Stimulated activated CD8-positive, alpha-beta memory T cell treated with anti-CD3 and anti-CD28 coated beads, Interleukin-4, amount 100 ng/mL, for 24 hours (primary cell): ENCODE results near the gene SEC14L1.

Source experiments
- DNase-seq: peaks from one replicate; pipeline ENCODE4 v3.0.0-alpha.2; 2020; ENCODE audit warnings: low read depth

SEC14L1 gene

GRCh38 chr17:77266213-77266612 is 125.4 kb downstream of the SEC14L1 start:
- no peak for DNase-seq
